ENCODE measurements around the gene MRTFA. TPM values are rescaled to one million over a fixed set of nuclear protein-coding genes. Genes with fewer than 3 reads are reported as not detected.
A peak's percentile ranks its signal among the peaks of the same experiment; 100 is the strongest.
"Not testable (repeated sequence)": the region's sequence is repeated elsewhere in the genome, so short reads cannot be mapped to it uniquely, and the experiment has no call there.

Gene MRTFA
- total RNA-seq, 1 donor: 44.9 TPM

DNA sequence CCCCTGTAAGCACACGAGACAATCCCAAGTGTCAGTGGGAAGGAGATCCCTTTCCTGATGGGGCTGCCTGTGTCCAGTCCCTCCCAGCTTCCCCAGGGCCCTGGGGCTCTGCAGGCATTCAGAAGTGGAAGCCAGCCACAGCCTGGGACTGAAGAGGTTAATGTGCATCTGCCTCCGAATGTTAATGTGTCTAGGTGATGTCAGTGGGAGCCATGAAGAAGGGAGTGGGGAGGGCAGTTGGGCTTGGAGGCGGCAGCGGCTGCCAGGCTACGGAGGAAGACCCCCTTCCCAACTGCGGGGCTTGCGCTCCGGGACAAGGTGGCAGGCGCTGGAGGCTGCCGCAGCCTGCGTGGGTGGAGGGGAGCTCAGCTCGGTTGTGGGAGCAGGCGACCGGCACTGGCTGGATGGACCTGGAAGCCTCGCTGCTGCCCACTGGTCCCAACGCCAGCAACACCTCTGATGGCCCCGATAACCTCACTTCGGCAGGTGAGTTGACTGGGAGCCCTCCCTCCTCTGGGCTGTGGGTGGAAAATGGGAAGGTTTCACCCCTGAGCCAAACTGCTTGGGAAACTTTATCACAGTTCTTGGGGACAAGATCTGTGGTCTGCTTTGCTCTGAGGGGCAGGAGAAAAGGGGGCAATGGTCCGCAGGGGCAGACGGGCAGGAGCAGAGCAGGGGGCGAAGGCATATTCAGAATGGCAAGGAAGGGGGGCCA lies 42.9 kb upstream of the MRTFA start, which contains the start of gene MCHR1:
Gene MCHR1 (plus strand): TSS at position 236 of the 715 bp plus-strand sequence. CDS start 169 bp downstream, at position 405.
- DNase-seq (ENCODE audit: low read depth): no peak
- peak within 1 kb of the TSS; percentile 32 for H3K4me3 ChIP-seq (ENCODE audit: low read depth, low read length)

DNA sequence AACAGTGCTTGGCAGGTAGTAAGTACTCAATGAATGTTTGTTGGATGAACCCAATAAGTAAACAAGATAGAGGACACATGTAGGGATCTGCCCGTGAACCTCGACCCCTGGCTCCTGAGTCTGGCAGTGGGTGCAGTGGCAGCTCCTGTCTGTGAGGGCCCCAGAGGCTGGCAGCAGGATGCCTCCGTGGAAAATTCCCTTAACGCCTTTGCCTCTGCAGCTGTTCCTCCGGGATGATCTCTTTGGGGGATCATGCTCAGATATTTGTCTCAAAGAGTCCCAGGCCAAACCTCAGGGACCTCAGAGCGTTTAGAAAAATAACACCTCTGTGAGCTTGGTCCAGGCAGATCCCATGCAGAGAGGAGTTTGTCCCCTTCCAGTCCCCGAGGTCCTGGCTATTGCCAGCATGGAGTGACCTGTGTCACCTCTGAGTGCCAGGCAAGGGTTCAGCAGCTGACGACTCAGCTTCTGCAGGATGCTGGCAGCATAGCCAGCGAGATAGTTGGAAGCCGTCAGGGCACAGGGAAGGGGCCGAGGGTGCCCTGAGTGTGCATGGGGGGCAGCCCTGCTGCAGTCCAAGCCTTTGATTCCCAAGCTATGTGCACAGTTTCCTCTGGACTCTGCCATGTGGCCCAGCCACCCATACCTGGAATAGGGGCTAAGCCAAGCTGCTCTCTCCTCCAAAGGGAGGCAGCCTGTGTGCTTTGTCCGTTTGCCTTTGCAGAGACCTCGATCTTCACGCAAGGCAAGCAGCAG lies 42.2 kb upstream of the MRTFA start:
- TF ChIP-seq CTCF (IDR thresholded peaks at IDR 0.05; ENCODE audit: insufficient read depth, low read depth, low read length): no peak
- no peak for DNase-seq (ENCODE audit: low read depth)
- no peak overlapping the region for H3K4me3 ChIP-seq (ENCODE audit: low read depth, low read length)

More for the DNA sequence above, 42.9 kb upstream of the MRTFA start, which contains the start of gene MCHR1:
- TF ChIP-seq CTCF (IDR thresholded peaks at IDR 0.05; ENCODE audit: insufficient read depth, low read depth, low read length): no peak

DNA sequence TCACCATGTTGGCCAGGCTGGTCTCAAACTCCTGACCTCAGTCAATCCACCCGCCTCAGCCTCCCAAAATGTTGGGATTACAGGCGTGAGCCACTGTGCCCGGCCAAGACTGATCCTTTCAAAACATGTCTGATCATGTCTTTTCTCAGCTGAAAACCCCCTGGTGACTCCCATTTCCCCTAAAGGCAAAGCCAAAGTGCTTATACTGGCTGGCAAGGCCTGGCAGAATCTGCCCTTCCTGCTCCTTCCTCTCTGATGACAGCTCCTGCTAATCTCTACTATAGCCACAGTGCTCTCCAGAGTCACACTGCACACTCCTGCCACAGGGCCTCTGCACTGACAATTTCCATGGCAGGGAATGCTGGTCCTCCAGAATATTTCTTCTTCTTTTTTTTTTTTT lies 40.1 kb upstream of the MRTFA start:
- no peak for DNase-seq (ENCODE audit: low read depth)
- H3K4me3 ChIP-seq (ENCODE audit: low read depth, low read length): no peak overlapping the region
- no peak for TF ChIP-seq CTCF (IDR thresholded peaks at IDR 0.05; ENCODE audit: insufficient read depth, low read depth, low read length)

- H3K4me3 ChIP-seq (ENCODE audit: low read depth, low read length); DNase-seq (ENCODE audit: low read depth): not testable (repeated sequence)
Measured at GRCh38 chr22:40676166-40676565, 39.6 kb upstream of the MRTFA start.

DNA sequence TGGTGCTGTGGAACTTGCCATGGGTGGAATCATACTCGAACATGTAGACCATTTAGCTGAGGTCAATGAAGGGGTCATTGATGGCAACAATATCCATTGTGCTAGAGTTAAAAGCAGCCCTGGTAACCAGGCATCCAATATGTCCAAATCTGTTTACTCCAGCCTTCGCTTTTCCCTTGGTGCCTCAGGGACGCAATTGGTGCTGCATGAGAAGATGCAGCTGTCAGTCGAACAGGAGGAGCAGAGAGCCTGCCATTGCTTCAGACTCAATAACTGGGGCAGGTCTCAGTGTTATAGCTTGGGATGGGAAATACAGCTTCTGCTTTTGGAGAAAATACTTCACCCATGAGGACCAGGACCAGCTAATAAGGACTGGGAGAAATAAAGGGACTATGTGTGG lies 37.8 kb upstream of the MRTFA start:
- DNase-seq (ENCODE audit: low read depth): no peak
- TF ChIP-seq CTCF (IDR thresholded peaks at IDR 0.05; ENCODE audit: insufficient read depth, low read depth, low read length): no peak
- no peak overlapping the region for H3K4me3 ChIP-seq (ENCODE audit: low read depth, low read length)

- TF ChIP-seq CTCF (IDR thresholded peaks at IDR 0.05; ENCODE audit: insufficient read depth, low read depth, low read length): no peak
- no peak overlapping the region for H3K4me3 ChIP-seq (ENCODE audit: low read depth, low read length)
- DNase-seq (ENCODE audit: low read depth): no peak
Measured at GRCh38 chr22:40673017-40673416, 36.5 kb upstream of the MRTFA start.

DNA sequence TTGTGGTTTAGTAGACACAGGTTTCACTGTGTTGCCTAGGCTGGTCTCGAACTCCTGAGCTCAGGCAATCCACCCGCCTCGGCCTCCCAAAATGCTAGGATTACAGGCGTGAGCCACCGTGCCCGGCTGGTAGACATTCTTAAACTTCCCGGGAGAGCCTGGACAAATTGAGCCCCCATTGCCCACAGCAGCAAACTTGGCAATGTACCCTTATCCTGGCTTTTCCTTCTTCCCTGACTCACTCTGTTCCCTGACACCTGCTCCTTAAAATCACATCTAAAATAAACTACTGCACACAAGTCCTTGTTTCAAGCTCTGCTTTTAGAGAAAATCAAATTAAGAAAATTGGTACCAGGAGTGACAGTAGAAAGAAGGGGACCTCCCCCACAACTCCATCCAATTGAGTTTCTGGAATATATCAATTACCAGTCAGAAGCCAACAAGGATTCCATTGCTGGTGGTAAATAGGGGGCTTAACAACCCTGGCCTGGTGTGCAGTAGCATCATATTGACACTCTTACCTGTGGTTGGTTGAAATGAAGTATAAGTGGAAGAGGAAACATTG lies 35.4 kb upstream of the MRTFA start:
- TF ChIP-seq CTCF (IDR thresholded peaks at IDR 0.05; ENCODE audit: insufficient read depth, low read depth, low read length): no peak
- no peak for DNase-seq (ENCODE audit: low read depth)
- H3K4me3 ChIP-seq (ENCODE audit: low read depth, low read length): no peak overlapping the region

All from fibroblast of villous mesenchyme (primary cell).